Measurements from ENCODE around the gene TRAPPC4. TPM values are rescaled to one million over a fixed set of nuclear protein-coding genes. Genes with fewer than 3 reads are reported as not detected.

The TRAPPC4 gene
- total and polyA plus RNA-seq, 2 donors (not counting 1 experiment from before 2014, with no cell fraction given) = 61.4 to 64.5 TPM

DNA sequence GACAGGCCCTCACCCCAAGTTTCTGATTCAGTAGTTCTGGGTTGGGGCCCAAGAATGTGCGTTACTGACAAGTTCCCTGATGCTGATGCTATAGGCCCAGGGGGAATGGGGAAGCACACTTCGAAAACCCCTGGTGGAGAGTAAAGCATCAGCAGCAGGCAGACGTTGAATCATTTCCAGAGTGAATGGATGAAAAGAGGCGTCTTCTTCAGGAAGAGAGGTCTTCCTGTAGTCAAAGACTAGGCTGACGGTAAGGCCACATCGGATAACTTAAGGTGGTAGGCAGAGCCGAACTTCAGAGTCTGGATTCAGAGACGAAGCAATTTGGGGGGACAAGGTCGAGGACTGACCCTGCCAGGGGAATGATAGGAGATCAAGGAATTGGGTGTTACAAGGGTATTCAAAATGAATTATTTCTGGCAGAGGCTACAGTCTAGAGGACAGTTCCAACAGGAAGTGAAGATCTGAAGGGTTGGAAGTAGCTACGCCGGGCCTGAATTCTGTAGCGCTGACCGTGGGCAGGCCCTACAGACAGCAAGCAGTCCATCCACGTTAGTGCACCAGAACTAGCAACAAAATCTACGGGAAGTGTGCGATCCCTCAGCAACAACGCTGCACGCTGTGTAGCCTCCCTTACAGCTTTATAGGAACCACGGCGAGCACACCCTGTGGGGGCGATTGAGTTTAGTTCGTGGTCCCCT is 21.5 kb upstream of the TRAPPC4 start:
- intact Hi-C loops (cut with micrococcal nuclease) = loop anchor here (5.0 kb wide), 1 partner anchor 425 kb away; the partner anchor contains the start of gene ARCN1
- ChIA-PET CTCF (interaction anchor here (1.0 to 2.3 kb wide), 3 partner anchors 21 to 263 kb away, joined by 3 to 8 read pairs (median 3); partner anchors contain the start of genes RPS25 and TRAPPC4), POLR2A (interaction anchor here (1.0 to 1.2 kb wide), 7 partner anchors 16 to 1852 kb away, joined by 3 to 14 read pairs (median 5); partner anchors contain the start of genes CBL, RPS25 and TRAPPC4)
- Mint-ChIP-seq H3K27me3 (no peaks in the 10 kb centered on the region), H3K27ac (peak overlapping the region; percentile 94), H3K4me3 (peak overlapping the region; percentile 99), H3K9me3 (ENCODE audit: insufficient read depth) (no peaks in the 10 kb centered on the region), H3K4me1 (peaks cover 35% of the 10 kb centered on the region)
- Histone ChIP-seq H3K4me2 (replicated peaks; ENCODE audit: low read depth, low read length, poor library complexity, severe bottlenecking) (peak overlapping the region; percentile 90), H3K36me3 (replicated peaks in 1 of 2; ENCODE audit: control extremely low read depth in 1 of 2, control insufficient read depth in 1 of 2, extremely low read depth in 1 of 2, insufficient read depth in 2 of 2, low read length in 1 of 2) (peaks cover 3 to 14% of the 10 kb centered on the region in 2 experiments), H3K9me3 (ENCODE audit: control extremely low read depth in 1 of 3, control insufficient read depth in 2 of 3, insufficient read depth in 1 of 3, low read length in 2 of 3) (no peaks in the 10 kb centered on the region), H3K9ac (ENCODE audit: low read length) (peak overlapping the region; percentile 88), H3K79me2 (ENCODE audit: control insufficient read depth, insufficient read depth, low read length) (peaks cover 39% of the 10 kb centered on the region), H4K20me1 (ENCODE audit: control insufficient read depth, insufficient read depth, low read length, poor library complexity, severe bottlenecking) (no peaks in the 10 kb centered on the region), H3K4me3 (ENCODE audit: control extremely low read depth in 1 of 5, extremely low read depth in 1 of 5, insufficient read depth in 1 of 5, low read depth in 2 of 5, low read length in 4 of 5) (peak overlapping the region; percentile 76 to 90 (median 82)), H3K4me1 (ENCODE audit: control insufficient read depth in 2 of 2, insufficient read depth in 2 of 2, low read length in 2 of 2) (peaks cover 17 to 22% of the 10 kb centered on the region in 2 donors), H3K27me3 (replicated peaks in 1 of 4; ENCODE audit: control extremely low read depth in 1 of 4, control insufficient read depth in 3 of 4, insufficient read depth in 4 of 4, low read length in 3 of 4) (no peaks in the 10 kb centered on the region), H2AFZ (ENCODE audit: insufficient read depth, low read depth, low read length, poor library complexity, severe bottlenecking) (peak overlapping the region; percentile 90), H3K27ac (ENCODE audit: low read length in 2 of 2) (peak overlapping the region; percentile 52 to 77)
- ATAC-seq (ENCODE audit: low read depth) = peak; percentile 3
- WGBS (ENCODE audit: insufficient coverage) = 8% methylated on average over 22 of the region's 22 CpGs
- peak; percentile 64 for DNase-seq
- TF ChIP-seq, protein P1, sequence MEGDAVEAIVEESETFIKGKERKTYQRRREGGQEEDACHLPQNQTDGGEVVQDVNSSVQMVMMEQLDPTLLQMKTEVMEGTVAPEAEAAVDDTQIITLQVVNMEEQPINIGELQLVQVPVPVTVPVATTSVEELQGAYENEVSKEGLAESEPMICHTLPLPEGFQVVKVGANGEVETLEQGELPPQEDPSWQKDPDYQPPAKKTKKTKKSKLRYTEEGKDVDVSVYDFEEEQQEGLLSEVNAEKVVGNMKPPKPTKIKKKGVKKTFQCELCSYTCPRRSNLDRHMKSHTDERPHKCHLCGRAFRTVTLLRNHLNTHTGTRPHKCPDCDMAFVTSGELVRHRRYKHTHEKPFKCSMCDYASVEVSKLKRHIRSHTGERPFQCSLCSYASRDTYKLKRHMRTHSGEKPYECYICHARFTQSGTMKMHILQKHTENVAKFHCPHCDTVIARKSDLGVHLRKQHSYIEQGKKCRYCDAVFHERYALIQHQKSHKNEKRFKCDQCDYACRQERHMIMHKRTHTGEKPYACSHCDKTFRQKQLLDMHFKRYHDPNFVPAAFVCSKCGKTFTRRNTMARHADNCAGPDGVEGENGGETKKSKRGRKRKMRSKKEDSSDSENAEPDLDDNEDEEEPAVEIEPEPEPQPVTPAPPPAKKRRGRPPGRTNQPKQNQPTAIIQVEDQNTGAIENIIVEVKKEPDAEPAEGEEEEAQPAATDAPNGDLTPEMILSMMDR (IDR thresholded peaks at IDR 0.05) = peak; percentile 55
- no peak for TF ChIP-seq EZH2 (IDR thresholded peaks at IDR 0.05; ENCODE audit: borderline replicate concordance, insufficient read depth, low read depth, low read length, poor library complexity, severe bottlenecking)

All from B cell (primary cell).